ENCODE data around the gene FSIP1. TPM values are rescaled to one million over a fixed set of nuclear protein-coding genes. Genes with fewer than 3 reads are reported as not detected.

Gene FSIP1
- total RNA-seq, 2 donors from 2014 or later, result 0.33 TPM; not detected in 1

- Histone ChIP-seq H3K27me3 (no peaks in the 10 kb centered on the region), H3K4me3 (no peak overlapping the region), H3K9me3 (no peaks in the 10 kb centered on the region), H3K4me1 (no peaks in the 10 kb centered on the region), H3K27ac (no peak overlapping the region), H3K36me3 (replicated peaks in 1 of 2; ENCODE audit: insufficient read depth in 1 of 2, low read depth in 2 of 2) (no peaks in the 10 kb centered on the region)
- DNase-seq (no peak), ATAC-seq (no peak)
- intact Hi-C loops (cut with DNase I), result no loop called here
- TF ChIP-seq POLR2A (IDR thresholded peaks at IDR 0.05), result no peak
- TF ChIP-seq, protein P1, sequence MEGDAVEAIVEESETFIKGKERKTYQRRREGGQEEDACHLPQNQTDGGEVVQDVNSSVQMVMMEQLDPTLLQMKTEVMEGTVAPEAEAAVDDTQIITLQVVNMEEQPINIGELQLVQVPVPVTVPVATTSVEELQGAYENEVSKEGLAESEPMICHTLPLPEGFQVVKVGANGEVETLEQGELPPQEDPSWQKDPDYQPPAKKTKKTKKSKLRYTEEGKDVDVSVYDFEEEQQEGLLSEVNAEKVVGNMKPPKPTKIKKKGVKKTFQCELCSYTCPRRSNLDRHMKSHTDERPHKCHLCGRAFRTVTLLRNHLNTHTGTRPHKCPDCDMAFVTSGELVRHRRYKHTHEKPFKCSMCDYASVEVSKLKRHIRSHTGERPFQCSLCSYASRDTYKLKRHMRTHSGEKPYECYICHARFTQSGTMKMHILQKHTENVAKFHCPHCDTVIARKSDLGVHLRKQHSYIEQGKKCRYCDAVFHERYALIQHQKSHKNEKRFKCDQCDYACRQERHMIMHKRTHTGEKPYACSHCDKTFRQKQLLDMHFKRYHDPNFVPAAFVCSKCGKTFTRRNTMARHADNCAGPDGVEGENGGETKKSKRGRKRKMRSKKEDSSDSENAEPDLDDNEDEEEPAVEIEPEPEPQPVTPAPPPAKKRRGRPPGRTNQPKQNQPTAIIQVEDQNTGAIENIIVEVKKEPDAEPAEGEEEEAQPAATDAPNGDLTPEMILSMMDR (IDR thresholded peaks at IDR 0.05), result no peak
- WGBS, 2 donors, result 68 to 86% methylated on average over 11 to 13 of the region's 13 CpGs
Observed at GRCh38 chr15:39644136-39644535, 138.5 kb downstream of the FSIP1 start.

GRCh38 chr15:39643727-39644126, 138.9 kb downstream of the FSIP1 start:
- Histone ChIP-seq H3K9me3 (no peaks in the 10 kb centered on the region), H3K27me3 (no peaks in the 10 kb centered on the region), H3K27ac (no peak overlapping the region), H3K4me1 (no peaks in the 10 kb centered on the region), H3K4me3 (no peak overlapping the region), H3K36me3 (replicated peaks in 1 of 2; ENCODE audit: insufficient read depth in 1 of 2, low read depth in 2 of 2) (no peaks in the 10 kb centered on the region)
- TF ChIP-seq POLR2A (IDR thresholded peaks at IDR 0.05), result no peak
- TF ChIP-seq, protein P1 (IDR thresholded peaks at IDR 0.05), result no peak
- intact Hi-C loops (cut with DNase I), result no loop called here
- ATAC-seq, result no peak
- no peak for DNase-seq
- 78 to 84% methylated on average over 1 of the region's 1 CpG for WGBS, 2 donors

DNA sequence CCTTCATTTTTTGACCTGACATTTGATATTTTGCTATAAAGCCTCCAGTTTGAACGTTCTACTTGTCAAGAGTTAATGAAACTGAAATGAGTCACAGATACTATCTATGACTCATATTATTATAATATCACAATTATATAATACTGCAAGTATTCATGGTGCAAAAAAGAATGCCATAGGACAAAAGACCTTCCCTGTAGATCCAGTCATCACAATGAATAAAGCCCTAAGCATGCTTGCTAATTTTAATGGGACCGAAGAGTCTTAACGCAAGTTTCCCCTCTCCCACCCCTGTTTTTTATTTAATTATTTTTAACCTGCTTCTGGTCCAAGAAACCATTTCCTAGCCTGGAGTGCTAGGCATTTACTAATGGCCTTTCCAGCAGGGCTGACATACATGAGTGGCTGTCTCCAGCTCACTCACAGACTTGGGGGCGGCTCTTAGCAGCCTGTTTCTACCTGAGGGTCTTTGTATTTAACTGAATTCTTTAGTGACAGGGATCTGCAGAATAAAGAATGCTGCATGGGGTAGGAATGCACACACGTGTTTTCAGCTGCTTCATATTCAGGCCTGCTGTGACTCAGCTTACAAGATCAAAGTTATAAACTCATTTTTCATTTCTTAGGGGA, 140.5 kb downstream of the FSIP1 start:
- H3K4me1 ChIP-seq, result no peaks in the 10 kb centered on the region
- 52 to 59% methylated on average over 5 of the region's 5 CpGs for WGBS, 2 donors
- ATAC-seq (peak; percentile 30), DNase-seq (no peak)
- no peaks in the 10 kb centered on the region for H3K9me3 ChIP-seq
- no peaks in the 10 kb centered on the region for H3K36me3 ChIP-seq (replicated peaks in 1 of 2; ENCODE audit: insufficient read depth in 1 of 2, low read depth in 2 of 2)
- no peak overlapping the region for H3K4me3 ChIP-seq
- no peak overlapping the region for H3K27ac ChIP-seq
- TF ChIP-seq, protein P1 (IDR thresholded peaks at IDR 0.05), result no peak
- TF ChIP-seq POLR2A (IDR thresholded peaks at IDR 0.05), result no peak
- no peaks in the 10 kb centered on the region for H3K27me3 ChIP-seq
- intact Hi-C loops (cut with DNase I), result no loop called here

- DNase-seq (no peak), ATAC-seq (no peak)
- WGBS, 2 donors, result 73 to 81% methylated on average over 11 of the region's 11 CpGs
Observed at GRCh38 chr15:39641191-39641889, 141.3 kb downstream of the FSIP1 start.

More at GRCh38 chr15:39641191-39641889, 141.3 kb downstream of the FSIP1 start:
- intact Hi-C loops (cut with DNase I), result no loop called here
- Histone ChIP-seq H3K27ac (no peak overlapping the region), H3K36me3 (replicated peaks in 1 of 2; ENCODE audit: insufficient read depth in 1 of 2, low read depth in 2 of 2) (no peaks in the 10 kb centered on the region), H3K4me3 (no peak overlapping the region), H3K4me1 (no peaks in the 10 kb centered on the region), H3K27me3 (no peaks in the 10 kb centered on the region), H3K9me3 (no peaks in the 10 kb centered on the region)
- TF ChIP-seq, protein P1 (IDR thresholded peaks at IDR 0.05), result no peak
- no peak for TF ChIP-seq POLR2A (IDR thresholded peaks at IDR 0.05)

All from body of pancreas (tissue), 4 donors.